Smooth muscle cell of the umbilical artery (primary cell): ENCODE measurements around the gene PEX3. TPM values are rescaled to one million over a fixed set of nuclear protein-coding genes. Genes with fewer than 3 reads are reported as not detected.

Source experiments
- total RNA-seq: library from RNA; depleted of rRNA; stranded (reverse); fragments of >200 nt; gene quantifications from 2 replicates; pipeline ENCODE4 v1.2.3, GENCODE V29; 2014

The PEX3 gene, protein sequence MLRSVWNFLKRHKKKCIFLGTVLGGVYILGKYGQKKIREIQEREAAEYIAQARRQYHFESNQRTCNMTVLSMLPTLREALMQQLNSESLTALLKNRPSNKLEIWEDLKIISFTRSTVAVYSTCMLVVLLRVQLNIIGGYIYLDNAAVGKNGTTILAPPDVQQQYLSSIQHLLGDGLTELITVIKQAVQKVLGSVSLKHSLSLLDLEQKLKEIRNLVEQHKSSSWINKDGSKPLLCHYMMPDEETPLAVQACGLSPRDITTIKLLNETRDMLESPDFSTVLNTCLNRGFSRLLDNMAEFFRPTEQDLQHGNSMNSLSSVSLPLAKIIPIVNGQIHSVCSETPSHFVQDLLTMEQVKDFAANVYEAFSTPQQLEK
- total RNA-seq: 22.0 and 24.9 TPM in 2 replicates

DNA sequence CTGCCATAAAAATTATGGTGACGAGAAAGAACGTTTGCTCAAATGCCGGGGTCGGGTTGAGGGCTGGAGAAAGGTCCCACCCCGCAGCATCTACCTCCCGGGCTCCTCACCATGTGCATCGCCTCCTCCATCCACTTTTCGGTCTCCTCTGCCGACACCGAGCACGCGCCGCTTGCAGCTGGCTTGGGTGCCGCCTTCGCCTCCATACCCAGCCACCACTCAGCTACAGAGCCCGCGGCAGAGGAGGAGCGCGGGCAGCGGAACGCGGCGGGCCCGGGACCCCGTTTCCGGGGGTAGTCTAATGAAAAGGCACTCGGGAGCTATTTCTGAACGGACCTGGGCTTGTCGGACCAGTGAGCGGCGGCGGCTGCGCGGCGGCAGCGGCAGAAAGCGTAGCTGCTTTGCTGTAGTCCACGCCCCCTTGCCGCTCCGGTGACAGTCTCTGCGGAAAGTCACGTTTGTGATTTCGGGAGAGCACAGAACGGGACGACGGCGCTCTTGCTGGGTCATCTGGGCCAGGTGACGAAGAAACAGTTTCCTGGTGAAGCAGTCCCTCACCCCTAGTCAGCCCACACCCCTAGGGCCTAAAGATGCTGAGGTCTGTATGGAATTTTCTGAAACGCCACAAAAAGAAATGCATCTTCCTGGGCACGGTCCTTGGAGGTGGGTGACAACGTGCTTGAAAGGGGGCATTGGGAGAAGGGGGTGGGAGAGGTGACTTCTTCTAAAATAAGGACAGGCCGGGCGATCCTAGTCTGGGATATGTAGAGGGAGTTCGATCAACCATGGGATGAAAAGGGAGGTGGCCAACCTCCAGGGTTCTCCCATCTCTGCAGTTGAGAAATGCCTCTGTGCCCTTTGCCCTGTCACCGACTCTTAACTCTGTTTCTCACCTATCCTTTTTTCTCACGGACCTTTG, at the start of gene PEX3, which contains the start of gene ADAT2:
PEX3 (plus strand) TSS at position 353 of the 919 bp plus-strand sequence; CDS start at position 591, 238 bp downstream.
ADAT2 (minus strand) TSS at position 243 of the 919 bp plus-strand sequence; CDS start at position 206, 37 bp downstream.

DNA sequence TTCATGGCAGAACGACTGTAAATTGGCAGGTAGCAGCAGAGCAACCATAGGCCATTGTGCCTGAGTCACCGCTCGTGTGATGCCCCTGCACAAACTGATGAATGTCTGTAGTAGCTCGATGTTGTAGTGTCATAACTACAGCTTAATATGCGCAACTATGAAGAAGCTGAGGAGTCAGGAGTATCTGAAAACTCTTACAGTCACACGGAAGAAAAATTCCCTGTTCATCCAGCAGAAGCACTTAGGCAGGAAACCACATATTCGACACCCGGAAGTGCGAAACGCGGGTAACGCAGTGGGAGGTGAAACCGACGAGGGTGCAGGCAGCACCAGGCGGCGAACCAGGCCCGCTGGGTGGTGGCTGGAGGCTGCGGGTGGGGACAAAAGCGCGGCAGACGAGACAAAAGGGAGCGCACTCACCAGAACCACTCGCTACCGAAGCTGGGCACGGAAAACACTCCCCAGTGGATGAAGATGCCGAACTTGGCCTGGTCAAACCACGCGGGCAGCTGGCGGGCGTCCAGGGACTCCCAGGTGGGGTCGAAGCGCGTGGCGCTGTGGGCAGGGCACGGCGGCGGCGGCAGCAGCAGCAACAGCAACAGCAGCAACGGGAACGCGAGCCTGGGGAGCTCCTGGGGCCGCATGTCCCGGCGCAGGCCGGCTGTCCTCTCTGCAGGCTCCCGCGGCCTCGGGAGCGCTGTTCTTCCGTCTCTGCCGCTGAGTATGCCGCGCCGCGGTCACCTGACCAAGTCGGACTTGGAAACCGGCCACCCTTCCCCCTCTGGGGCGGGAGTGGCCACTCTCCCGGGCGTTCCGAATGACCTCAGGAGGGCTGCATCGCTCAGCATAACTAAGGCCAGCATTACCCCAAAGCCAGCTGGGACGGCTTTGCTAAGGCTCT, 60.6 kb downstream of the PEX3 start, which contains the start of gene FUCA2:
FUCA2 (minus strand) TSS at position 730 of the 901 bp plus-strand sequence; CDS start at position 644, 86 bp downstream.

Other genes with a start within 250 kb of the PEX3 start
- 4.2 and 6.2 TPM in 2 replicates for gene ADAT2, start 110 bp upstream of the PEX3 start, total RNA-seq
- 42.5 and 47.2 TPM in 2 replicates for gene FUCA2, start 60.9 kb downstream of the PEX3 start, total RNA-seq
- gene PHACTR2, start 227.2 kb downstream of the PEX3 start, total RNA-seq: 33.9 and 34.8 TPM in 2 replicates